Measurements from ENCODE around the gene SYAP1. TPM values are rescaled to one million over a fixed set of nuclear protein-coding genes. Genes with fewer than 3 reads are reported as not detected.

The SYAP1 gene
- total RNA-seq, 3 donors from 2014 or later (not counting 1 experiment from before 2014, with no cell fraction given) = 42.9 to 58.4 (median 45.4) TPM

DNA sequence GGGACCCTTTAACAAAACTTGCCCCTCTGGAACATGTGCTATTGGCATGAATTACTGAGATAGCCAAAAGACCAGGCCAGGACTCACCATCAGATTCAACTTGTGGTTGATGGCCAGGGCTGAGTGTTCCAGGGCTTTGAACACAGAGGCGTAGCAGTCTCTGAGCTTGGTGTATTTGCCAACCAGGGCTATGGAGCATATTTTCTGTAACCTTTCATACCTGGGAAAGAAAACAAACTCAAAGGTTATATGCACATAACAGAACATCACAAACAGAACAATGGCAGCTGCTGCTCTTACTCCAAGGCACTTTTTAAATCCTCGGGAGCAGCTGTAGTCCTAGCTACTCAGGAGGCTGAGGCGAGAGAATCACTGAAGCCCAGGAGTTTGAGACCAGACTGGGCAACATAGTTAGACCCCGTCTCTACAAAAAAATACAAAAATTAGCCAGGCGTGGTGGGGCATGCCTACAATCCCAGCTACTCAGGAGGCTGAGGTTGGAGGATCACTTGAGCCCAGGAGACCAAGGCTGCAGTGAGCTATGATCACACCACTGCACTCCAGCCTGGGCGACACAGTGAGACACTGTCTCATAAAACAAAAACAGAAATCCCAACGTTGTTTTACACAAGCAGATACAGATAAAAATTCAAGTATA, 36.3 kb upstream of the SYAP1 start:
- Histone ChIP-seq H3K27ac (ENCODE audit: low read length) (no peak overlapping the region), H3K27me3 (ENCODE audit: control insufficient read depth, insufficient read depth, low read length) (no peaks in the 10 kb centered on the region), H3K4me3 (ENCODE audit: low read length) (no peak overlapping the region), H3K4me1 (ENCODE audit: control insufficient read depth, insufficient read depth, low read length) (no peaks in the 10 kb centered on the region), H3K9me3 (ENCODE audit: control insufficient read depth, insufficient read depth, low read length) (no peaks in the 10 kb centered on the region), H3K36me3 (ENCODE audit: control insufficient read depth, insufficient read depth, low read length) (peaks cover 8% of the 10 kb centered on the region)
- Mint-ChIP-seq H3K27me3 (ENCODE audit: low read depth in 2 of 2) (no peaks in the 10 kb centered on the region), H3K9me3 (no peaks in the 10 kb centered on the region), H3K27ac (no peak overlapping the region), H3K4me1 (no peaks in the 10 kb centered on the region), H3K36me3 (no peaks in the 10 kb centered on the region), H3K4me3 (no peak overlapping the region)
- WGBS (ENCODE audit: insufficient coverage) = 100% methylated on average over 4 of the region's 7 CpGs
- intact Hi-C loops (cut with micrococcal nuclease) = no loop called here
- no peak for ATAC-seq
- TF ChIP-seq, protein P1, sequence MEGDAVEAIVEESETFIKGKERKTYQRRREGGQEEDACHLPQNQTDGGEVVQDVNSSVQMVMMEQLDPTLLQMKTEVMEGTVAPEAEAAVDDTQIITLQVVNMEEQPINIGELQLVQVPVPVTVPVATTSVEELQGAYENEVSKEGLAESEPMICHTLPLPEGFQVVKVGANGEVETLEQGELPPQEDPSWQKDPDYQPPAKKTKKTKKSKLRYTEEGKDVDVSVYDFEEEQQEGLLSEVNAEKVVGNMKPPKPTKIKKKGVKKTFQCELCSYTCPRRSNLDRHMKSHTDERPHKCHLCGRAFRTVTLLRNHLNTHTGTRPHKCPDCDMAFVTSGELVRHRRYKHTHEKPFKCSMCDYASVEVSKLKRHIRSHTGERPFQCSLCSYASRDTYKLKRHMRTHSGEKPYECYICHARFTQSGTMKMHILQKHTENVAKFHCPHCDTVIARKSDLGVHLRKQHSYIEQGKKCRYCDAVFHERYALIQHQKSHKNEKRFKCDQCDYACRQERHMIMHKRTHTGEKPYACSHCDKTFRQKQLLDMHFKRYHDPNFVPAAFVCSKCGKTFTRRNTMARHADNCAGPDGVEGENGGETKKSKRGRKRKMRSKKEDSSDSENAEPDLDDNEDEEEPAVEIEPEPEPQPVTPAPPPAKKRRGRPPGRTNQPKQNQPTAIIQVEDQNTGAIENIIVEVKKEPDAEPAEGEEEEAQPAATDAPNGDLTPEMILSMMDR (IDR thresholded peaks at IDR 0.05) = no peak
- DNase-seq = no peak

DNA sequence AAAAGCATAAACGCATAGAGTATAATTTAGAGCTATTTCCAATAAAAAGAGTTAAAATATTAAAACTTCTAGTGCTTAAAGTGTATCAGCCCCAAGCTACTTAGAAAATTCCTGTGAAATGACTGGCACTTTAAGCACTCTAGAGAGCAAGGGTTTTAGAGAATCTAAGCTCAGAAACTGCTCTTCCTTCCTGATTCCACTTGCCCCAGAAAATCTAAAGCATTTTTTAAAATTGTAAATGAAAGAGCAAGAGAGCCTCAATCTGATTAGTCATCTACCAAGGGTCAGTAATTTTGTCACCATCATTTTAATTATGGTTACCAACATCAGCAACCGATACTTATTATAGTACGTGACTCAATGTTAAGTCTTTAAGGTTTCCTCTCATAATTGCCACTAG, 31.9 kb upstream of the SYAP1 start:
- TF ChIP-seq, protein P1 (IDR thresholded peaks at IDR 0.05) = no peak
- no peak overlapping the region for H3K27ac Mint-ChIP-seq
- ATAC-seq (no peak), DNase-seq (no peak)
- Histone ChIP-seq H3K27ac (ENCODE audit: low read length) (no peak overlapping the region), H3K4me3 (ENCODE audit: low read length) (no peak overlapping the region), H3K9me3 (ENCODE audit: control insufficient read depth, insufficient read depth, low read length) (no peaks in the 10 kb centered on the region), H3K27me3 (ENCODE audit: control insufficient read depth, insufficient read depth, low read length) (no peaks in the 10 kb centered on the region), H3K36me3 (ENCODE audit: control insufficient read depth, insufficient read depth, low read length) (peaks cover under 1% of the 10 kb centered on the region), H3K4me1 (ENCODE audit: control insufficient read depth, insufficient read depth, low read length) (no peaks in the 10 kb centered on the region)
- no CpG with 5 or more reads among the region's 3 CpGs for WGBS (ENCODE audit: insufficient coverage)
- no peaks in the 10 kb centered on the region for H3K4me1 Mint-ChIP-seq
- intact Hi-C loops (cut with micrococcal nuclease) = no loop called here
- H3K9me3 Mint-ChIP-seq = no peaks in the 10 kb centered on the region
- H3K36me3 Mint-ChIP-seq = no peaks in the 10 kb centered on the region
- no peak overlapping the region for H3K4me3 Mint-ChIP-seq
- H3K27me3 Mint-ChIP-seq (ENCODE audit: low read depth in 2 of 2) = no peaks in the 10 kb centered on the region

DNA sequence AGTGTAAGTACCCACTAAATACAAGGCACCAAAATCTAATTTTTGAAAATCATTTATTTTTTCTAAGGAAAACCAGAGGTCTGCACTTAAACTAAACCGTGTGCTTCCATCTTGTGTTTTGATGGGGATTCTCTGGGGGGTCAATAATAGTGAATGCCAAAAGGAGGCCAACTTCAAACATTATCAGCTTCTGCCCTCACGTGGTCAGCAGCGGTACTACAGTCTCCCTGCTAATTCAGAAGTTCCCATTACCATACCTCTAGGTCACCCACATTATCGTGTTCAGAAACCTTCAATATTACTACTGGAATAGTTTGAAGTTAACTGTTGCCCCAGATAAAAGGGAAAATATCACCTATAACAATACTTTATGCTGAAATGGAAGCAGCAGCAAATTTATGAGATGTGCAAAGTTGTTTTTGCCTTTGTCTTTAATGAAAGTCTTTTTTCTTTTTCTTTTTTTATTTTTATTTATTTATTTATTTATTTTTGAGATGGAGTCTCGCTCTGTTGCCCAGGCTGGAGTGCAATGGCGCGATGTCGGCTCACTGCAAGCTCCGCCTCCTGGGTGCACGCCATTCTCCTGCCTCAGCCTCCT, 24.2 kb upstream of the SYAP1 start:
- no peaks in the 10 kb centered on the region for H3K36me3 ChIP-seq (ENCODE audit: control insufficient read depth, insufficient read depth, low read length)
- intact Hi-C loops (cut with micrococcal nuclease) = loop anchor here (10.0 kb wide), 1 partner anchor 1200 kb away; the partner anchor contains the start of gene PIR
- no peaks in the 10 kb centered on the region for H3K9me3 ChIP-seq (ENCODE audit: control insufficient read depth, insufficient read depth, low read length)
- H3K4me3 ChIP-seq (ENCODE audit: low read length) = no peak overlapping the region
- H3K4me1 ChIP-seq (ENCODE audit: control insufficient read depth, insufficient read depth, low read length) = no peaks in the 10 kb centered on the region
- H3K9me3 Mint-ChIP-seq = no peaks in the 10 kb centered on the region
- H3K4me1 Mint-ChIP-seq = no peaks in the 10 kb centered on the region
- TF ChIP-seq, protein P1 (IDR thresholded peaks at IDR 0.05) = peak; percentile 69
- H3K4me3 Mint-ChIP-seq = no peak overlapping the region
- no peaks in the 10 kb centered on the region for H3K27me3 ChIP-seq (ENCODE audit: control insufficient read depth, insufficient read depth, low read length)
- ATAC-seq (peak; percentile 73 to 97 (median 85)), DNase-seq (peak; percentile 44 to 72)
- no peaks in the 10 kb centered on the region for H3K27me3 Mint-ChIP-seq (ENCODE audit: low read depth in 2 of 2)
- no peak overlapping the region for H3K27ac Mint-ChIP-seq
- H3K36me3 Mint-ChIP-seq = no peaks in the 10 kb centered on the region
- no peak overlapping the region for H3K27ac ChIP-seq (ENCODE audit: low read length)
- whole genome bisulfite sequencing (ENCODE audit: insufficient coverage) = no CpG with 5 or more reads among the region's 10 CpGs
